Measurements from ENCODE around the gene AKR1E2.

AKR1E2 gene

DNA sequence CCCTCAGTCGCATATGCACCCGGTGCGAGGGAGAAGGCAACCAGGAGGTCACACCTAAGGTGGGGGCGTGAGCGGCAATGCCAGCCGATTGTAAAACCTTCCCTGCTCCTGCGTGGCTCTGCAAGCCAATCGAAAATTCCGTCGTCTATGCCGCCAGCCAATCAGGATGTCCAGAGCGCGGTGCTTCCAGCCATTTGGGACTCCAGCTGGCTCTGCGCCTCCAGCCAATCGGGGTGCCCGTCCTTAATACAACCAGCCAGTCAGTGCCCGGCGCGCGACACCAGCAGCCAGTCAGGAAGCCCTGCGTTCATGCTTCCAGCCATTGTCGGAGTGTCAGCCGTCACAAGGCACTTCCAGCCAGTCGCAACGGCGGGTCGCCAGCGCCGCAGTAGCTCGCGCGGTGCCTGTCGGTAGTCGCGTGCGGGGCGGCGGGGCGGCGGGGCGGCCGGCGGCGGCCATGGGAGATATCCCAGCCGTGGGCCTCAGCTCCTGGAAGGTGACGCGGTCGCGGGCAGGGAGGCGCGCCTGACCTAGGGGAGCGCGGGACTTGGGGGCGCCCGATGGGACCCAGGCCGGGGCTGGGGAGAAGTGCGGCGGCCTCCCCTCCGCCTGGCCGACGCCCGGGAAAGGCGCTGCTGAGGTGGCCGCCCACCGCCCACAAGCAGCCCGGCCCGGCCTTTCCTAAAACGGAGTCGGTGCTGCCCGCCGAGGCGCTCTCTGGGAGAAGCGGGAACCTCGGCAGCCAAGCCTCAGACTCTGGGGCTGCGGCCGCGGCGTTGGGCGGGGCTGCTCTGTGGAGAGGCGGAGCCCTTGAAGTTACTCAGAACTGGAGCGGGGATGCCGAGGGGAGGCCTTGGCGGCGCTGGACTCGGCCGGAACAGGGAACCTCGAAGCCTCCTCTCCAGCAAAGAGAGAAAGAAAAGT, at the start of gene AKR1E2:
Gene AKR1E2 (plus strand): TSS at position 340 of the 924 bp plus-strand sequence. CDS start 118 bp downstream, at position 458.
- FAIRE-seq (no peak), DNase-seq (ENCODE audit: extremely low spot score, insufficient read length, low read depth) (no peak)

GRCh38 chr10:4776234-4776638, 49.8 kb upstream of the AKR1E2 start:
- FAIRE-seq, result no peak
- no peak for DNase-seq (ENCODE audit: extremely low spot score, insufficient read length, low read depth)

DNA sequence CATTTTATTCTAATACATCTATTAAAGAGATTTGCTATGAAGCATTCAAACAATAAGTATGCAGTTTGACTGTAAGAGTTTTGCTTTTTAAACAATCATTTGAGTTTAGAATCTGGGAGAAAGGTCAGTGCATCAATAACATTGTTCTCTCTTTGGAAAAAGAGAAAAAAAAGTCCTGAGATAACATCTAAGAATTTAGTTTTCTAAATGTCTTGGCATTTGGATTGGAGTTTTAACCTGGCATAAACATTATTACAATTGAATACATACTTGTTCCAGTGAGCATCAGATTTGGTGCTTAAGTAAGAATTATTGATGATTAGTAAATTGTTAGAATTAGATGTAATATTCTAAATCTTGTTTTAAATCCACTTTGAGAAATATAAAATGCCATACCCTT, 47.2 kb upstream of the AKR1E2 start:
- DNase-seq (ENCODE audit: extremely low spot score, insufficient read length, low read depth), result no peak
- FAIRE-seq, result no peak

GRCh38 chr10:4780091-4780490, 45.9 kb upstream of the AKR1E2 start:
- DNase-seq (ENCODE audit: extremely low spot score, insufficient read length, low read depth) (no peak), FAIRE-seq (no peak)

DNA sequence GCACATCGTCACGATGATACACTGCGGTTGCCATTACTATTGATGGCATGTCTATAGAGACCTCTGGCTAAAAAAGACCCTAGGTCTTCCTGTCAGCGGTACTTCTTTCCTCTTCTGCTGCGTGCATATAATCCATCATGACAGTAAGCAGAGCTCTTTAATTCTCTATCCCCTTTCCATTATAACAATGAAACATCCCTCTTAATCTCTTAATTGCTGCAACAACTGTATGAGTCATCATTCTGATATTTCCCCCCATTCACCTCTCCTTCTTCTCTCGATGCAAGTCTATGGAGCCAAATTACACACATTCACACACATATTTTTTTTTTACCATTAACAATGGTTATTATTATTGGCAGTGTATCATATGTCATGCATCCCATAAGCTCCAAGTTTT, 45.2 kb upstream of the AKR1E2 start:
- no peak for FAIRE-seq
- DNase-seq (ENCODE audit: extremely low spot score, insufficient read length, low read depth), result no peak

- DNase-seq (ENCODE audit: extremely low spot score, insufficient read length, low read depth) (no peak), FAIRE-seq (no peak)
These were observed 44.1 kb upstream of the AKR1E2 start for GRCh38 chr10:4781955-4782354.

DNA sequence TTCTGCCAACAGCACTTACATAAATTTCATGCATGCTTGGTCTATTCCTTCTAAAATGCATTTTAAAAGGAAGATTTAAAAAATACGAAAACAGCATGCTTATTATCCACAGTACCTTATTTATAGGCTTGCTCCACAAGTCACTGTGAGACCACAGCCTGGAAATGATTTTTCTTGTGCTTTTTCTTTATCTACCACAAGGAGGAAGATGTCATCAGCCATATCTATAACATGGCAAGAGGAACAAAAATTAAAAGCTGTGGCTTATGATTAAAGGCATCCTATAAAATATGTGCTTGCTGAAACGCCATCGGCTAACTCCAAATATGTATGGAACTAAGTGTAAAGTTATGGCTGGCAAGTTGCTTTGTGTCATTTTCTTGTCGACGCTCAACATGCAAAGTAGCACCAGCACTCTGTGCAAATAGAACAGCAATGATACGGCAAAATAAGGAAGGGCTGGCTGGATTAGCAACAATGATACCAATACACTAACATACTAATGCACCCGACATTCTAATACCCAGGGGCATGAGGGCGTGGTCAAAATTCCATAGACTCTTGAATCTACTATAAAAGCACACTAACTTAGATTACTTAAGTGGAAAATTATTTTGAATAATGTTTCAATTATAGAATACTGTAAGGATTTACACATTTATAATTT, 41.2 kb upstream of the AKR1E2 start:
- no peak for DNase-seq (ENCODE audit: extremely low spot score, insufficient read length, low read depth)
- FAIRE-seq, result no peak

DNA sequence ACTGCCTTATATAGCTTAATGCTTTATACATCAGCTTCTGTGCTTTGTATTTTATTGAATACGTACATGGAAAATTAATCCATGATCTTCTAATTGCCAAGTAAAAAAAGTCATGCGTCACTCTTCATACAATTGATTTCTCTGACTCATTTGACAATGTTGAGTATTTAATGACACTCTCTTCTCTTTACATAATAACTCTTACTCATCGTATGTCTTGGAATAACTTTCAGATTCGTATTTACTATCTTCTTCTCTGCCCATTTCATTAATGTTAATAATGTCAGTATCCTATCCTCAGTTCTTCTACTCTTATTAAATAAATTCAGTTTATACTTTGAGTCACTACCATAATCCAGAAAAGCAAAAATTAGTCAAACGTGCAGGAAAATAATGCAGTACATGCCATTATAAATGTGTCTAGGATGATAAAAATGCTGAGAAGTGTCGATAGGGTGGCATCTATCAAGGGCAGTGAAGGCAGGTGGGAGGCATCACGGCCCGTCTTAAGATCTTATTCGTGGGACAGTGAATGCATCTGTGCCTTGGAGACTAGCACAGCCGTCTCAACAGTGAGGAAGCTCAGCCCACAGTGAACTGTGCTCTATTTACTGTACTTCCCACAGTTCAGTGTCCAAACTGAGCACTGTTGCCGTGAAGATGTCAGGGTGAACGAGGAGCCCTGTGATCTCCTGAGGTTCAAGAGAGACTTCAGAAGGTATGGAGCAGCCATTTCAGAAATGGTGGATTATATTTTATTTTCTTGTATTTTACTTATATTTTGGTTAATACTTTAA, 39.8 kb upstream of the AKR1E2 start:
- FAIRE-seq (no peak), DNase-seq (ENCODE audit: extremely low spot score, insufficient read length, low read depth) (no peak)

DNA sequence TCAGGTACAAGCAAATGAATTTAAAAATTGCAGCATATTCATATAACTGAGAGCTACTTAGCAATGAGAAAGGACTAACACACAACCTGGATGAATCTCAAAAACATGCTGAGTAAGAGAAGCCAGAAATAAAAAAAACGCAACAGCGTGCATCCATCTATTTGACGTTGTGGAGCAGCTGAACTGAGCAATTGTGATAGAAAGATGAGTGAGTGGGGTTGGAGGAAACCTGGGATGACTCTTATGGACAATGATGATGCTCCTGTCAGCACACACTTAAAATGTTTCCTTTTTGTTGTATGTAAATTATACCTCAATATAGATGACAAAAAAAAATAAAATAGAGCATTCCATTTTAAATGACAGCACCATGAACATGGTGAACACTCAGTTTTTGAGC, 36.0 kb upstream of the AKR1E2 start:
- FAIRE-seq, result no peak
- DNase-seq (ENCODE audit: extremely low spot score, insufficient read length, low read depth), result no peak

DNA sequence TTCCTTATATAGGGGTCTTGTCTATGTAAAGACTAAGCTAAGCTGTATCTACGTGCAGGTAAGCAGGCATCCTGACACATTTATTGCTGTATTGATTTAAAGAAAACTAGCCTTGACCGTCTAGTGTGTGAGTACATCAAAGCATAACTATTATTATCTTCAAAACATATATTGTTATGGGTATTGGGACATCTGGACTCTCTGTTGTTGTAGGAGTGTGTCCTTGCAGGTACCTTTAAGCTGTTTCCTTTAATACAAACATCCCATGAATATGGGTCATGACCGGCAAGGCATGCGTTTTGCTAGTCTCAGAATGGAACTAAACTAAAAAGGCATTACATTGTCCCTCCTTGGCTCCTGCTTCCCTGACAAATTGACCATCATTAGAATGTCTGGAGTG, 35.1 kb upstream of the AKR1E2 start:
- no peak for DNase-seq (ENCODE audit: extremely low spot score, insufficient read length, low read depth)
- no peak for FAIRE-seq

- FAIRE-seq, result no peak
- no peak for DNase-seq (ENCODE audit: extremely low spot score, insufficient read length, low read depth)
These were observed 33.6 kb upstream of the AKR1E2 start for GRCh38 chr10:4792381-4792780.

DNA sequence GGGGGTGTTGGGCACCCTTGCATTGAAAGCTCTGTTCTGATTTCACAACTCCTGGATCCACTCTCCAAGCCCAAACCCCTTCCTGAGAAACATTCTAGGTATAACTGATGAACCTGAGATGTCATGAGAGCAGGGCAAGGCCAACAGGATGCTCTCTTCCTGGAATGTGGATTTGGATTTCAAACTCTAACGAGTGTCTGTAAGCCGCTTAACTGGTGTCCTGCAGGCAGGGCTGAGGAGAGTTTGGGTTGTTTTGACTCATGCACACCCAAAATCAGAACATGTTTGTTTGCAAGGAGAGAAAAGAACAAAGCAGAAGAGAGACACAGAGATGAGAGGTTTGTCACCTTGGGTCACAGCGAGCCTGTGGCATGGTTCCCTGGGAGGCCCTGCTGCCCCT, 24.6 kb upstream of the AKR1E2 start:
- FAIRE-seq (no peak), DNase-seq (ENCODE audit: extremely low spot score, insufficient read length, low read depth) (no peak)

GRCh38 chr10:4802711-4803487, 23.1 kb upstream of the AKR1E2 start:
- no peak for DNase-seq (ENCODE audit: extremely low spot score, insufficient read length, low read depth)
- no peak for FAIRE-seq

GRCh38 chr10:4803822-4804221, 22.2 kb upstream of the AKR1E2 start:
- DNase-seq (ENCODE audit: extremely low spot score, insufficient read length, low read depth), result no peak
- no peak for FAIRE-seq

DNA sequence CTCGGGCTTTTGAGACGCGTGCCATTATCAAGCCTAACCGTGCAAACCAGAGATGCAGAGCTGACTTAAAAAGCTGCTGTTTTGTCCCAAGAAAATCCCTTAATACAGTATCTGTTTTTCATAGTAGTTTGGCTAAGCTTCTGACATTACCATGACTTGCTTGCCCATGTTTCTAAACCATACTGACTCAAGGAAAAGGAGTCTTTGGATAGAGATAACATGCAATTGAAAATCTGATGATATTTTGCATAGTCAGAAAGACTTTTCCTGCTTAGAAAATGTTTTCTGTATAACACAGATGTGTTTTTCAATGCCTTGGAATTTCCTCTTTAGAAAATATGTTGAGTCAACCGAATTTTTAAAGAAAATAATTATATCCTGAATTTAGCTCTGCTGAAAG, 21.5 kb upstream of the AKR1E2 start:
- DNase-seq (ENCODE audit: extremely low spot score, insufficient read length, low read depth) (no peak), FAIRE-seq (no peak)

DNA sequence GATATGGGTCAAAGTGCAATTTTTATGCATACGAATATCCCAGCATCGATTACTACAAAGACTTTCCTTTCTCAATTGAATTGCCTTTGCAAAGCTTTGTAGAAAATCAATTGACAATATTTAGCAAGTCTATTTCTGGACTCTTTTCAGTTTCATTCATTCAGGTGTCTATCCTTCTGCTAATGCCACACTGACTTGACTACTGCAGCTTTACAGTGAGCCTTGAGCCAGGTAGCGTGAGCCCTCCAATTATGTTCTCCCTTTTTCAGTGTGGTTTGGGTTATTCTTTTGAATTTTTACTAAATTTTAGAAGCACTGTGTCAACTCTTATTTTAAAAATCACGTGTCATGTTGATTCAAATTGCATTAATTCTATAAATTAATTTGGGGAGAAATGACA, 19.5 kb upstream of the AKR1E2 start:
- no peak for FAIRE-seq

GRCh38 chr10:4807761-4808507, 18.1 kb upstream of the AKR1E2 start:
- FAIRE-seq (no peak), DNase-seq (ENCODE audit: extremely low spot score, insufficient read length, low read depth) (no peak)

More for the DNA sequence above, 19.5 kb upstream of the AKR1E2 start:
- DNase-seq (ENCODE audit: extremely low spot score, insufficient read length, low read depth), result no peak

DNA sequence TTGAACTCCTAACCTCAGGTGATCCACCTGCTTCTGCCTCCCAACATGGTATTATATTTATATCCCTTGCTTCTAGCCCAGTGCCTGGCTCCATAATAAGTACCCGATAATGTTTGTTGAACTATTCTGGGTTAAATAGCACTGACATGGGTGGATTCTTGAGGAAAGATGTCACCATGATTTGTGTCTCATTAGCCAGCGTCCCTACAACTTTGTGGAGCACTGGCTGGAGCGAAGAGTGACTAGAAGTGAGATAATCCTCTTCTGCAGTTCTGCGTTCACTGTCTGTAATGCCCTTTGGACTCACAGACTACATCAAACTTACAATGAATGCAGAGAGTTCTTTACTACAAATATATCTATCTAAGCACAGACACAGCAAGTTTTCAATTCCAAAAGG, 16.9 kb upstream of the AKR1E2 start:
- DNase-seq (ENCODE audit: extremely low spot score, insufficient read length, low read depth) (no peak), FAIRE-seq (no peak)

DNA sequence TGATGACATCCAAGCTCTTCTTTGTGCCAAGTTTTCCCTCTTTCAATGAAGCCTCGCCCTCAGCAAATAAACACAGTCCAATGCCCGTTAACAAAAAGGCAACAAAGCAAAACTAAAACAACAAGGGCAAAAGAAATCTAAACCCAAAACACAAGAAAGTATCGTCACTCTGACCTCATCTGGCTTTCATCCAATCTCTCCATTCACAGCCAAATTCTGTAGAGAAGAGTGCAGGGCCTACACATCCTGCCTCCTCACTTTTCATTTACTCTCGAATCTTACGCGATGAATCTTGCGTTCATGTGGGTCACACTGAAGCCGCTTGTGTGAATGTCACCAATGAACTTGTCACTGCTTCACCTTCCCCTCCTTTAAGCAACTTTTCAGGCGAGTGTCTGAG, 15.9 kb upstream of the AKR1E2 start:
- no peak for DNase-seq (ENCODE audit: extremely low spot score, insufficient read length, low read depth)
- no peak for FAIRE-seq

All from GM18507 (cell line).